Left colon (tissue), 2 donors: ENCODE data around the gene THBS1. TPM values are rescaled to one million over a fixed set of nuclear protein-coding genes. Genes with fewer than 3 reads are reported as not detected.
A peak's percentile ranks its signal among the peaks of the same experiment; 100 is the strongest.

ENCODE experiments used
- ATAC-seq: fragments of 200-7000 bp; cut with Tn5 transposase; one replicate; pipeline ENCODE4 v1.9.1; 2020; ENCODE audit warnings: mild to moderate bottlenecking, moderate library complexity
- DNase-seq, 2 donors: peaks; one replicate each; pipeline ENCODE4 v3.0.0-alpha.2; 2020
- intact Hi-C, 2 donors: fragments of 100-400 bp; cut with DNase I in 1 of 2; cut with micrococcal nuclease in 1 of 2; formaldehyde crosslinking; loops; one replicate each; pipeline versions ENCODE4 v1.11.2 to v1.14.0; 2022; cut with DNase I, micrococcal nuclease
- long read RNA-seq: library from polyadenylated mRNA; unstranded; transcript quantifications from one replicate; pipeline ENCODE4 v2.0.0, GENCODE V29; 2021
- total RNA-seq, 2 donors: library from RNA; stranded (reverse); fragmentation: NEBNext Ultra II Directional; extraction: Animal tissue kit (Norgen Biotek cat#: 25700); gene quantifications; one replicate each; pipeline ENCODE4 v1.2.1, GENCODE V29; 2021
- donor health status: DM: no; HTN: no; CAD: no.
- donor health status: DM: yes; HTN: yes; CAD: no.

THBS1 gene
- 100 to 1,000 TPM; 174 to 181 TPM for total RNA-seq
- long read RNA-seq, full-length matches to known transcripts, result 5 of 60 reads
- long read RNA-seq, partial matches to known transcripts, result 51 of 60 reads
- long read RNA-seq, other reads (novel, unspliced or antisense), result 4 of 60 reads

GRCh38 chr15:39580485-39581241 lies at the start of gene THBS1:
Gene THBS1 (plus strand): TSS chr15:39581079. CDS start chr15:39581858, 779 bp downstream.
- DNase-seq, result peak; percentile 81 to 87
- ATAC-seq, result peak; percentile 65
- intact Hi-C loops, result loop anchor here in 1 of 2 donors (5.0 to 10.0 kb wide), 3 partner anchors 266 to 763 kb away; no protein-coding TSS in a partner anchor

- intact Hi-C loops, result no loop called here
- DNase-seq (no peak), ATAC-seq (no peak)
Observed at GRCh38 chr15:39534996-39535395, 45.9 kb upstream of the THBS1 start.

- intact Hi-C loops, result no loop called here
- DNase-seq (no peak), ATAC-seq (no peak)
Observed at GRCh38 chr15:39535466-39535865, 45.4 kb upstream of the THBS1 start.

GRCh38 chr15:39538936-39539335 lies 41.9 kb upstream of the THBS1 start:
- intact Hi-C loops, result no loop called here
- ATAC-seq, result no peak

GRCh38 chr15:39539466-39539865 lies 41.4 kb upstream of the THBS1 start:
- ATAC-seq (no peak), DNase-seq (no peak)
- intact Hi-C loops, result no loop called here

More at GRCh38 chr15:39538936-39539335, 41.9 kb upstream of the THBS1 start:
- no peak for DNase-seq

GRCh38 chr15:39539973-39540558 lies 40.8 kb upstream of the THBS1 start:
- ATAC-seq (no peak), DNase-seq (no peak)
- intact Hi-C loops, result no loop called here

GRCh38 chr15:39542385-39543065 lies 38.4 kb upstream of the THBS1 start:
- DNase-seq (no peak), ATAC-seq (no peak)
- intact Hi-C loops, result no loop called here

GRCh38 chr15:39543651-39544050 lies 37.2 kb upstream of the THBS1 start:
- ATAC-seq (no peak), DNase-seq (no peak)
- intact Hi-C loops, result no loop called here

GRCh38 chr15:39546842-39547241 lies 34.0 kb upstream of the THBS1 start:
- DNase-seq (no peak), ATAC-seq (no peak)
- intact Hi-C loops, result no loop called here

- ATAC-seq (no peak), DNase-seq (no peak)
- intact Hi-C loops, result no loop called here
Observed at GRCh38 chr15:39548561-39548960, 32.3 kb upstream of the THBS1 start.

GRCh38 chr15:39549912-39550311 lies 31.0 kb upstream of the THBS1 start:
- intact Hi-C loops, result no loop called here
- ATAC-seq (no peak), DNase-seq (no peak)

- ATAC-seq (no peak), DNase-seq (no peak)
- intact Hi-C loops, result no loop called here
Observed at GRCh38 chr15:39551476-39551875, 29.4 kb upstream of the THBS1 start.

- ATAC-seq (no peak), DNase-seq (no peak)
- intact Hi-C loops, result no loop called here
Observed at GRCh38 chr15:39552556-39552955, 28.3 kb upstream of the THBS1 start.

- peak; percentile 98 for ATAC-seq
- peak; percentile 61 to 67 for DNase-seq
- intact Hi-C loops, result no loop called here
Observed at GRCh38 chr15:39553947-39554693, 26.8 kb upstream of the THBS1 start.

GRCh38 chr15:39554746-39555387 lies 26.0 kb upstream of the THBS1 start:
- DNase-seq, result no peak
- intact Hi-C loops, result no loop called here

GRCh38 chr15:39555885-39556284 lies 25.0 kb upstream of the THBS1 start:
- ATAC-seq (no peak), DNase-seq (no peak)
- intact Hi-C loops, result no loop called here

More at GRCh38 chr15:39554746-39555387, 26.0 kb upstream of the THBS1 start:
- peak; percentile 15 for ATAC-seq

GRCh38 chr15:39556461-39556860 lies 24.4 kb upstream of the THBS1 start:
- intact Hi-C loops, result no loop called here
- DNase-seq (no peak), ATAC-seq (no peak)

GRCh38 chr15:39558421-39558820 lies 22.5 kb upstream of the THBS1 start:
- intact Hi-C loops, result no loop called here
- no peak for ATAC-seq

More at GRCh38 chr15:39558421-39558820, 22.5 kb upstream of the THBS1 start:
- DNase-seq, result no peak
